Measurements from ENCODE around the gene ZNF516. TPM values are rescaled to one million over a fixed set of nuclear protein-coding genes. Genes with fewer than 3 reads are reported as not detected.
A peak's percentile ranks its signal among the peaks of the same experiment; 100 is the strongest.

The ZNF516 gene
- total and polyA plus RNA-seq, 2 of the 13 experiments (the other 11 are each of a cell fraction or from before 2014, with no cell fraction given): 16.6 to 18.7 TPM

GRCh38 chr18:76364282-76365259, 130.5 kb downstream of the ZNF516 start:
- CTCF ChIA-PET (ENCODE audit: low intra/inter-chr PET ratio, low total read pairs): no interaction called here

GRCh38 chr18:76363436-76364120, 131.5 kb downstream of the ZNF516 start:
- Histone ChIP-seq H4K20me1 (ENCODE audit: insufficient read depth, low read length) (peaks cover 16% of the 10 kb centered on the region; the same call in 1 of the 2 replicates), H3K79me2 (ENCODE audit: insufficient read depth, low read length) (no peaks in the 10 kb centered on the region), H3K27me3 (ENCODE audit: control insufficient read depth in 1 of 2, insufficient read depth in 2 of 2, low read length in 2 of 2) (no peaks in the 10 kb centered on the region), H3K36me3 (replicated peaks in 1 of 2; ENCODE audit: control insufficient read depth in 1 of 2, insufficient read depth in 2 of 2, low read length in 2 of 2) (peaks cover 12 to 54% of the 10 kb centered on the region in 2 experiments), H3K9ac (ENCODE audit: insufficient read depth, low read depth, low read length) (no peak overlapping the region), H3K9me3 (ENCODE audit: low read length) (no peaks in the 10 kb centered on the region), H3K4me2 (ENCODE audit: low read depth, low read length) (no peak overlapping the region), H3K4me1 (ENCODE audit: insufficient read depth, low read length) (peaks cover 16% of the 10 kb centered on the region), H2AFZ (ENCODE audit: low read length) (no peak overlapping the region), H3K4me3 (replicated peaks in 1 of 3; ENCODE audit: insufficient read depth in 1 of 3, low read depth in 2 of 3, low read length in 3 of 3) (no peak overlapping the region), H3K27ac (ENCODE audit: extremely low read length, insufficient read depth, low read length) (no peak overlapping the region)
- in situ Hi-C loops (cut with HindIII; ENCODE audit: extremely low pct_ligation_motif_present, low pct_unique_long_range_greater_than_20kb) (no loop called here), intact Hi-C loops (cut with micrococcal nuclease; ENCODE audit: unreplicated experiment) (no loop called here)
- CTCF ChIA-PET (ENCODE audit: low intra/inter-chr PET ratio, low total read pairs): no interaction called here
- BruUV-seq (replicated peaks): no TSS peak
- no peak for FAIRE-seq
- POLR2A ChIA-PET: no interaction called here
- TF ChIP-seq SKI (IDR thresholded peaks at IDR 0.05; ENCODE audit: partially characterized antibody): peak; percentile 42
- peak; percentile 26; the same call in 1 of the 2 replicates for TF ChIP-seq RARA (CRISPR knock-in tag; IDR thresholded peaks at IDR 0.05)
- TF ChIP-seq ZGPAT (CRISPR knock-in tag; IDR thresholded peaks at IDR 0.05): no peak
- TF ChIP-seq MXI1 (IDR thresholded peaks at IDR 0.05; ENCODE audit: borderline replicate concordance, low read depth, low read length): no peak
- TF ChIP-seq BCL6 (CRISPR knock-in tag; IDR thresholded peaks at IDR 0.05): peak; percentile 41; the same call in 1 of the 2 replicates
- TF ChIP-seq ZFP82 (CRISPR knock-in tag; IDR thresholded peaks at IDR 0.05; ENCODE audit: borderline replicate concordance): no peak
- no peak for TF ChIP-seq ZSCAN25 (CRISPR knock-in tag; IDR thresholded peaks at IDR 0.05)
- peak; percentile 83 for TF ChIP-seq ZBTB33 (CRISPR knock-in tag; IDR thresholded peaks at IDR 0.05)
- TF ChIP-seq SALL1 (CRISPR knock-in tag; IDR thresholded peaks at IDR 0.05): peak; percentile 29; the same call in 1 of the 2 replicates
- no peak for TF ChIP-seq HNRNPLL (IDR thresholded peaks at IDR 0.05; ENCODE audit: low read depth, low read length, poor library complexity, severe bottlenecking)
- TF ChIP-seq RFX1 (IDR thresholded peaks at IDR 0.05): no peak
- peak; percentile 56; the same call in 1 of the 2 replicates for TF ChIP-seq ZBTB38 (CRISPR knock-in tag; IDR thresholded peaks at IDR 0.05)
- peak; percentile 32 for DNase-seq (ENCODE audit: low spot score)
- peak; percentile 72 for ATAC-seq
- 82% methylated on average over 12 of the region's 12 CpGs for WGBS (ENCODE audit: low lambda C conversion rate)

More at GRCh38 chr18:76364282-76365259, 130.5 kb downstream of the ZNF516 start:
- no peak for FAIRE-seq
- Histone ChIP-seq H3K4me2 (ENCODE audit: low read depth, low read length) (no peak overlapping the region), H3K27me3 (ENCODE audit: control insufficient read depth in 1 of 2, insufficient read depth in 2 of 2, low read length in 2 of 2) (no peaks in the 10 kb centered on the region), H3K9ac (ENCODE audit: insufficient read depth, low read depth, low read length) (no peak overlapping the region), H3K9me3 (ENCODE audit: low read length) (no peaks in the 10 kb centered on the region), H3K27ac (ENCODE audit: extremely low read length, insufficient read depth, low read length) (no peak overlapping the region), H2AFZ (ENCODE audit: low read length) (no peak overlapping the region), H3K4me3 (replicated peaks in 1 of 3; ENCODE audit: insufficient read depth in 1 of 3, low read depth in 2 of 3, low read length in 3 of 3) (no peak overlapping the region), H3K36me3 (replicated peaks in 1 of 2; ENCODE audit: control insufficient read depth in 1 of 2, insufficient read depth in 2 of 2, low read length in 2 of 2) (peaks cover 15 to 51% of the 10 kb centered on the region in 2 experiments), H3K4me1 (ENCODE audit: insufficient read depth, low read length) (peaks cover 16% of the 10 kb centered on the region), H4K20me1 (ENCODE audit: insufficient read depth, low read length) (peaks cover 13% of the 10 kb centered on the region; the same call in 1 of the 2 replicates), H3K79me2 (ENCODE audit: insufficient read depth, low read length) (no peaks in the 10 kb centered on the region)
- intact Hi-C loops (cut with micrococcal nuclease; ENCODE audit: unreplicated experiment): no loop called here
- no peak for ATAC-seq
- whole genome bisulfite sequencing (ENCODE audit: low lambda C conversion rate): 97% methylated on average over 14 of the region's 14 CpGs
- POLR2A ChIA-PET: no interaction called here
- TF ChIP-seq NFE2L2 (IDR thresholded peaks at IDR 0.05; ENCODE audit: low read length): no peak
- no peak for TF ChIP-seq ZNF549 (CRISPR knock-in tag; IDR thresholded peaks at IDR 0.05)
- no peak for TF ChIP-seq YEATS2 (CRISPR knock-in tag; IDR thresholded peaks at IDR 0.05; ENCODE audit: borderline replicate concordance)
- no peak for TF ChIP-seq MTA1 (CRISPR knock-in tag; IDR thresholded peaks at IDR 0.05; ENCODE audit: borderline replicate concordance)
- no TSS peak for BruUV-seq (replicated peaks)
- in situ Hi-C loops (cut with HindIII; ENCODE audit: extremely low pct_ligation_motif_present, low pct_unique_long_range_greater_than_20kb): no loop called here
- DNase-seq (ENCODE audit: low spot score): no peak
